GM12801 (cell line): ENCODE results near the gene IGSF21.

Source experiments
- CTCF ChIP-seq: IDR thresholded peaks from one replicate; pipeline ENCODE4 v1.5.1; 2011; ENCODE audit warnings: control low read depth; ENCODE audit not compliant: insufficient read length; ENCODE audit errors: extremely low read depth

The IGSF21 gene

GRCh38 chr1:18245647-18246046 lies 138.0 kb downstream of the IGSF21 start:
- no peak for TF ChIP-seq CTCF

DNA sequence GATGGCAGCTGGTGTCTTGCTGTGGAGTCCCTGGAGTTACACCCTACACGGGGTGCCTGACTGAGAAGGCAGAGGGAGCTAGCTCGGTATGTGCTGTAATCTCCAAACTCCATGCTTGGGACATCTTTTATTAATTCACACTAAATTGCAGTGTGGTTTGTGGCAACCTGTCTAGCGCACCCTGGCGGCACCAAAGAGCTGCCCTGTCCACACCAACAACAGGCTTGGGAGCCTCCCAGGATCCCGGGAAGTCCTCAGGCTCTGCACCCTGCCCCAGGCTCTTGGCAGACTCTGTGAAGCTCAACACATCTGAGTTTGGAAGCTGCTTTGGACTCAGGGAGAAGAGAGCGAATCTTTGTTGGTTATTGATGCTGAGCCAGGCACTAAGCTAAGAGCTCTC lies 138.9 kb downstream of the IGSF21 start:
- no peak for TF ChIP-seq CTCF

DNA sequence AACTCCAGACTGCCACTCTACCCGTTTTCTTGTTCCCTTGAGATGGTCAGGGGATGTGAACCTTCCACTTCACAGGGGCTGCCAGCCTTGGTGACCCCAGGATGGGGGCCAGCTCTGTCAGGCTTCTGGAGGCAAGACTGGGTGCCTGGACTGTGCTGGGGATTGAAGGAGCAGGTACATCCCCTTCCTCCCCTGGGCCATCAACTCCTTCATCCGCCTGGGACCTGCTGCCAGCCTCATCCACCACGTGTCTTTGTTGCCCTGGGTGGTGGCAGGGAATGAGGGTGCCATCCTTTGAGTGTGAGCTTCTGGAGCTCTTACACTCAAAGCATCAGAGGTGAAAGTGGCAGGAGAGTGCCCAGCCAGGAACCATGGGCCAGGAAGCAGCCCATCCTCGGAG lies 139.6 kb downstream of the IGSF21 start:
- TF ChIP-seq CTCF = no peak

DNA sequence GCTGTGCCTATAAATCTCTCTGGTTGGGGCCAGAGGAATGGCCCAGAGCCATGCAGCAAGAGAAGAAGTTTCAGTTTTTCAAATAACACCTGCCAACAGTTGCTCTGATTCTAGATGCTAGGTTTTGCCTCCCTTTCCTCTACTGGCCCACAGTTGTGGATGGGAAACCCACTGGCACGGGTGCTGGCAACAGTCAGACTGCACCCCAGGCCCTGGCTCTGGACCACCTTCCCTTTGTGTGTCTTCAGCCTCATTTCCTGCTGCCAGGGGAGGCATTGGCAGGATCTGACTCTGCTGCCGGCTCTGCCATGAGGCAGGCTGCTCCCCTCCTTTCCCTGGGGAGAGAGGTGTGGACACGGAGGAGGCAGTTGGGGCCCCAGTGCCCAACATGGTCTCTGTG lies 142.0 kb downstream of the IGSF21 start:
- TF ChIP-seq CTCF = no peak

DNA sequence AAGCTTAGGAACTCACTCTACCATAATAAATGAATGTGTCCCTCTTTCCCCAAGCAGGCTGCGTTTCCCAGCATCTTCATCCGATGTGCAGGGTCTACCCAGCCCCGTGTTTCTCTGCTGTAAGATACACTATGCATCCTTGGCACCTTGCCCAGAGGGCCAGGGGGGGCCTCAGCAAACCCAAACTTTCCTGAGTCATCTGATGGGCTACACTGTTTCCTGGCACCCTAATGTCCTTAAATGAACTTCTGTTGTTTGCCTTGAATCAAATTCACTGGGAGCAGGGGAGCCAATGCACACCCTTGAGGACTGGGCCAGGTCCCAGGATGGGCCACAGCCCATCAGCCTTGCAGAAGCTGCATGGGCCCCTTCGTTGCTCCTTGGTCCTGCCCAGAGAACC lies 145.5 kb downstream of the IGSF21 start:
- TF ChIP-seq CTCF = no peak

- TF ChIP-seq CTCF = no peak
Observed at GRCh38 chr1:18256282-18257235, 149.0 kb downstream of the IGSF21 start.

- no peak for TF ChIP-seq CTCF
Observed at GRCh38 chr1:18257778-18258177, 150.2 kb downstream of the IGSF21 start.
